Measurements from ENCODE around the gene EML5. TPM values are rescaled to one million over a fixed set of nuclear protein-coding genes. Genes with fewer than 3 reads are reported as not detected.

EML5 gene
- total and polyA plus RNA-seq, 2 experiments from 2014 or later, result 0.18 to 1.6 TPM

DNA sequence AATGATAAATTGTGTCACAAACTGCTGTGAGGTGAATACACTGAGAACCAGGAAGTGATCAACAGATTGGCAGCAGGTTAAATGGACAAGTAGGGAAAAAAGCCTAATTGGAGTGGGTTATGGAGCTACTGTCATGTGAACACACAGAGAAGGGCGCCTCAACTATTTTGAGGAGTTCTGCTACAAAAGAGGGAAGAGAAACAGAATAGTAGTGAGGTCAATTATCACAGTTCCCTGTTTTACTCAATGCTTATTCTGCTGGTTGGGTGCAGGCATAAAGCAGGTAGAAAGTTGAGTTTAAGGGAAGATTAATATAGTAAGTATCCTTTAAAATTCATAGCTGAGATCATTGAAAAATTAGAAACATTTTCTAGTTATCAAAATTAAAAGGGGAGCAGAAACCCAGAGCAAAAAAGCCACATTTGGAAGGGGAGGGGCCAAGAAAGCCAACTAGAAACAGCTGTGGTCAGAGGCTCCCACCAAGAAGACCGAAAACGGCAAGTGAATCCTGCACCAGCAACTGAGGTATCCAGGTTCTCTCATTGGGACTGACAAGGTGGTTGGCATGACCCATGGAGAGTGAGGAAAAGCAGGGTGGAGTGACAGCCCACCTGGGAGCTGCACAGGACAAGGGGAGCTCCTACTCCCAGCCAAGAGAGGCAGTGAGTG, 124.2 kb downstream of the EML5 start:
- no peaks in the 10 kb centered on the region for H4K20me1 ChIP-seq (replicated peaks; ENCODE audit: insufficient read depth)
- H3K9me2 ChIP-seq (ENCODE audit: insufficient read depth), result no peaks in the 10 kb centered on the region; the same call in 1 of the 2 replicates
- no peaks in the 10 kb centered on the region for H3F3A ChIP-seq (replicated peaks; ENCODE audit: low read depth)
- H3K27ac ChIP-seq (ENCODE audit: low read depth), result no peak overlapping the region
- Mint-ChIP-seq H3K4me1 (no peaks in the 10 kb centered on the region), H3K27ac (no peak overlapping the region), H3K4me3 (no peak overlapping the region), H3K36me3 (ENCODE audit: low read depth) (no peaks in the 10 kb centered on the region), H3K27me3 (ENCODE audit: insufficient read depth, low read depth, poor library complexity) (no peaks in the 10 kb centered on the region), H3K9me3 (no peaks in the 10 kb centered on the region)
- H3K4me3 ChIP-seq, result no peak overlapping the region
- no peak overlapping the region for H3K4me2 ChIP-seq
- H3K27me3 ChIP-seq (ENCODE audit: insufficient read depth), result no peaks in the 10 kb centered on the region
- ATAC-seq, result no peak
- no peaks in the 10 kb centered on the region for H3K4me1 ChIP-seq (ENCODE audit: insufficient read depth)
- TF ChIP-seq, protein P1, sequence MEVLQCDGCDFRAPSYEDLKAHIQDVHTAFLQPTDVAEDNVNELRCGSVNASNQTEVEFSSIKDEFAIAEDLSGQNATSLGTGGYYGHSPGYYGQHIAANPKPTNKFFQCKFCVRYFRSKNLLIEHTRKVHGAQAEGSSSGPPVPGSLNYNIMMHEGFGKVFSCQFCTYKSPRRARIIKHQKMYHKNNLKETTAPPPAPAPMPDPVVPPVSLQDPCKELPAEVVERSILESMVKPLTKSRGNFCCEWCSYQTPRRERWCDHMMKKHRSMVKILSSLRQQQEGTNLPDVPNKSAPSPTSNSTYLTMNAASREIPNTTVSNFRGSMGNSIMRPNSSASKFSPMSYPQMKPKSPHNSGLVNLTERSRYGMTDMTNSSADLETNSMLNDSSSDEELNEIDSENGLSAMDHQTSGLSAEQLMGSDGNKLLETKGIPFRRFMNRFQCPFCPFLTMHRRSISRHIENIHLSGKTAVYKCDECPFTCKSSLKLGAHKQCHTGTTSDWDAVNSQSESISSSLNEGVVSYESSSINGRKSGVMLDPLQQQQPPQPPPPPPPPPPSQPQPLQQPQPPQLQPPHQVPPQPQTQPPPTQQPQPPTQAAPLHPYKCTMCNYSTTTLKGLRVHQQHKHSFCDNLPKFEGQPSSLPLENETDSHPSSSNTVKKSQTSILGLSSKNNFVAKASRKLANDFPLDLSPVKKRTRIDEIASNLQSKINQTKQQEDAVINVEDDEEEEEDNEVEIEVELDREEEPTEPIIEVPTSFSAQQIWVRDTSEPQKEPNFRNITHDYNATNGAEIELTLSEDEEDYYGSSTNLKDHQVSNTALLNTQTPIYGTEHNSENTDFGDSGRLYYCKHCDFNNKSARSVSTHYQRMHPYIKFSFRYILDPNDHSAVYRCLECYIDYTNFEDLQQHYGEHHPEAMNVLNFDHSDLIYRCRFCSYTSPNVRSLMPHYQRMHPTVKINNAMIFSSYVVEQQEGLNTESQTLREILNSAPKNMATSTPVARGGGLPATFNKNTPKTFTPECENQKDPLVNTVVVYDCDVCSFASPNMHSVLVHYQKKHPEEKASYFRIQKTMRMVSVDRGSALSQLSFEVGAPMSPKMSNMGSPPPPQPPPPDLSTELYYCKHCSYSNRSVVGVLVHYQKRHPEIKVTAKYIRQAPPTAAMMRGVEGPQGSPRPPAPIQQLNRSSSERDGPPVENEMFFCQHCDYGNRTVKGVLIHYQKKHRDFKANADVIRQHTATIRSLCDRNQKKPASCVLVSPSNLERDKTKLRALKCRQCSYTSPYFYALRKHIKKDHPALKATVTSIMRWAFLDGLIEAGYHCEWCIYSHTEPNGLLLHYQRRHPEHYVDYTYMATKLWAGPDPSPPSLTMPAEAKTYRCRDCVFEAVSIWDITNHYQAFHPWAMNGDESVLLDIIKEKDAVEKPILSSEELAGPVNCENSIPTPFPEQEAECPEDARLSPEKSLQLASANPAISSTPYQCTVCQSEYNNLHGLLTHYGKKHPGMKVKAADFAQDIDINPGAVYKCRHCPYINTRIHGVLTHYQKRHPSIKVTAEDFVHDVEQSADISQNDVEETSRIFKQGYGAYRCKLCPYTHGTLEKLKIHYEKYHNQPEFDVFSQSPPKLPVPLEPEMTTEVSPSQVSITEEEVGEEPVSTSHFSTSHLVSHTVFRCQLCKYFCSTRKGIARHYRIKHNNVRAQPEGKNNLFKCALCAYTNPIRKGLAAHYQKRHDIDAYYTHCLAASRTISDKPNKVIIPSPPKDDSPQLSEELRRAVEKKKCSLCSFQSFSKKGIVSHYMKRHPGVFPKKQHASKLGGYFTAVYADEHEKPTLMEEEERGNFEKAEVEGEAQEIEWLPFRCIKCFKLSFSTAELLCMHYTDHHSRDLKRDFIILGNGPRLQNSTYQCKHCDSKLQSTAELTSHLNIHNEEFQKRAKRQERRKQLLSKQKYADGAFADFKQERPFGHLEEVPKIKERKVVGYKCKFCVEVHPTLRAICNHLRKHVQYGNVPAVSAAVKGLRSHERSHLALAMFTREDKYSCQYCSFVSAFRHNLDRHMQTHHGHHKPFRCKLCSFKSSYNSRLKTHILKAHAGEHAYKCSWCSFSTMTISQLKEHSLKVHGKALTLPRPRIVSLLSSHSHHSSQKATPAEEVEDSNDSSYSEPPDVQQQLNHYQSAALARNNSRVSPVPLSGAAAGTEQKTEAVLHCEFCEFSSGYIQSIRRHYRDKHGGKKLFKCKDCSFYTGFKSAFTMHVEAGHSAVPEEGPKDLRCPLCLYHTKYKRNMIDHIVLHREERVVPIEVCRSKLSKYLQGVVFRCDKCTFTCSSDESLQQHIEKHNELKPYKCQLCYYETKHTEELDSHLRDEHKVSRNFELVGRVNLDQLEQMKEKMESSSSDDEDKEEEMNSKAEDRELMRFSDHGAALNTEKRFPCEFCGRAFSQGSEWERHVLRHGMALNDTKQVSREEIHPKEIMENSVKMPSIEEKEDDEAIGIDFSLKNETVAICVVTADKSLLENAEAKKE (CRISPR knock-in tag; IDR thresholded peaks at IDR 0.05), result no peak
- TF ChIP-seq, protein P2, sequence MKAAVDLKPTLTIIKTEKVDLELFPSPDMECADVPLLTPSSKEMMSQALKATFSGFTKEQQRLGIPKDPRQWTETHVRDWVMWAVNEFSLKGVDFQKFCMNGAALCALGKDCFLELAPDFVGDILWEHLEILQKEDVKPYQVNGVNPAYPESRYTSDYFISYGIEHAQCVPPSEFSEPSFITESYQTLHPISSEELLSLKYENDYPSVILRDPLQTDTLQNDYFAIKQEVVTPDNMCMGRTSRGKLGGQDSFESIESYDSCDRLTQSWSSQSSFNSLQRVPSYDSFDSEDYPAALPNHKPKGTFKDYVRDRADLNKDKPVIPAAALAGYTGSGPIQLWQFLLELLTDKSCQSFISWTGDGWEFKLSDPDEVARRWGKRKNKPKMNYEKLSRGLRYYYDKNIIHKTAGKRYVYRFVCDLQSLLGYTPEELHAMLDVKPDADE (IDR thresholded peaks at IDR 0.05), result no peak
- TF ChIP-seq JUNB (IDR thresholded peaks at IDR 0.05; ENCODE audit: unreplicated experiment) (no peak), EZH2phosphoT487 (IDR thresholded peaks at IDR 0.05; ENCODE audit: unreplicated experiment) (no peak), CREB1 (CRISPR knock-in tag; IDR thresholded peaks at IDR 0.05; ENCODE audit: low read depth) (no peak), NANOG (IDR thresholded peaks at IDR 0.05; ENCODE audit: borderline replicate concordance) (no peak), ZNF331 (CRISPR knock-in tag; IDR thresholded peaks at IDR 0.05; ENCODE audit: low read depth) (no peak), ZNF114 (CRISPR knock-in tag; IDR thresholded peaks at IDR 0.05) (no peak), STAT1 (IDR thresholded peaks at IDR 0.05; ENCODE audit: unreplicated experiment) (no peak), EZH2 (IDR thresholded peaks at IDR 0.05; ENCODE audit: low read depth, unreplicated experiment) (no peak), POLR2AphosphoS5 (IDR thresholded peaks at IDR 0.05; ENCODE audit: low read depth) (no peak)
- TF ChIP-seq, protein P3, sequence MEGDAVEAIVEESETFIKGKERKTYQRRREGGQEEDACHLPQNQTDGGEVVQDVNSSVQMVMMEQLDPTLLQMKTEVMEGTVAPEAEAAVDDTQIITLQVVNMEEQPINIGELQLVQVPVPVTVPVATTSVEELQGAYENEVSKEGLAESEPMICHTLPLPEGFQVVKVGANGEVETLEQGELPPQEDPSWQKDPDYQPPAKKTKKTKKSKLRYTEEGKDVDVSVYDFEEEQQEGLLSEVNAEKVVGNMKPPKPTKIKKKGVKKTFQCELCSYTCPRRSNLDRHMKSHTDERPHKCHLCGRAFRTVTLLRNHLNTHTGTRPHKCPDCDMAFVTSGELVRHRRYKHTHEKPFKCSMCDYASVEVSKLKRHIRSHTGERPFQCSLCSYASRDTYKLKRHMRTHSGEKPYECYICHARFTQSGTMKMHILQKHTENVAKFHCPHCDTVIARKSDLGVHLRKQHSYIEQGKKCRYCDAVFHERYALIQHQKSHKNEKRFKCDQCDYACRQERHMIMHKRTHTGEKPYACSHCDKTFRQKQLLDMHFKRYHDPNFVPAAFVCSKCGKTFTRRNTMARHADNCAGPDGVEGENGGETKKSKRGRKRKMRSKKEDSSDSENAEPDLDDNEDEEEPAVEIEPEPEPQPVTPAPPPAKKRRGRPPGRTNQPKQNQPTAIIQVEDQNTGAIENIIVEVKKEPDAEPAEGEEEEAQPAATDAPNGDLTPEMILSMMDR (conservative IDR thresholded peaks at IDR 0.05; ENCODE audit: low read depth in 2 of 2), result no peak
- TF ChIP-seq, protein P4, sequence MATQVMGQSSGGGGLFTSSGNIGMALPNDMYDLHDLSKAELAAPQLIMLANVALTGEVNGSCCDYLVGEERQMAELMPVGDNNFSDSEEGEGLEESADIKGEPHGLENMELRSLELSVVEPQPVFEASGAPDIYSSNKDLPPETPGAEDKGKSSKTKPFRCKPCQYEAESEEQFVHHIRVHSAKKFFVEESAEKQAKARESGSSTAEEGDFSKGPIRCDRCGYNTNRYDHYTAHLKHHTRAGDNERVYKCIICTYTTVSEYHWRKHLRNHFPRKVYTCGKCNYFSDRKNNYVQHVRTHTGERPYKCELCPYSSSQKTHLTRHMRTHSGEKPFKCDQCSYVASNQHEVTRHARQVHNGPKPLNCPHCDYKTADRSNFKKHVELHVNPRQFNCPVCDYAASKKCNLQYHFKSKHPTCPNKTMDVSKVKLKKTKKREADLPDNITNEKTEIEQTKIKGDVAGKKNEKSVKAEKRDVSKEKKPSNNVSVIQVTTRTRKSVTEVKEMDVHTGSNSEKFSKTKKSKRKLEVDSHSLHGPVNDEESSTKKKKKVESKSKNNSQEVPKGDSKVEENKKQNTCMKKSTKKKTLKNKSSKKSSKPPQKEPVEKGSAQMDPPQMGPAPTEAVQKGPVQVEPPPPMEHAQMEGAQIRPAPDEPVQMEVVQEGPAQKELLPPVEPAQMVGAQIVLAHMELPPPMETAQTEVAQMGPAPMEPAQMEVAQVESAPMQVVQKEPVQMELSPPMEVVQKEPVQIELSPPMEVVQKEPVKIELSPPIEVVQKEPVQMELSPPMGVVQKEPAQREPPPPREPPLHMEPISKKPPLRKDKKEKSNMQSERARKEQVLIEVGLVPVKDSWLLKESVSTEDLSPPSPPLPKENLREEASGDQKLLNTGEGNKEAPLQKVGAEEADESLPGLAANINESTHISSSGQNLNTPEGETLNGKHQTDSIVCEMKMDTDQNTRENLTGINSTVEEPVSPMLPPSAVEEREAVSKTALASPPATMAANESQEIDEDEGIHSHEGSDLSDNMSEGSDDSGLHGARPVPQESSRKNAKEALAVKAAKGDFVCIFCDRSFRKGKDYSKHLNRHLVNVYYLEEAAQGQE (IDR thresholded peaks at IDR 0.05; ENCODE audit: unreplicated experiment), result no peak
- no peak for DNase-seq (ENCODE audit: low spot score)
- no peaks in the 10 kb centered on the region for H3K36me3 ChIP-seq (ENCODE audit: insufficient read depth)
- no peak overlapping the region for H2AFZ ChIP-seq
- no peaks in the 10 kb centered on the region for H3K79me2 ChIP-seq (replicated peaks; ENCODE audit: insufficient read depth)

All from GM23338 (cell line).